ENCODE measurements around the gene SLC27A5. TPM values are rescaled to one million over a fixed set of nuclear protein-coding genes. Genes with fewer than 3 reads are reported as not detected.
A peak's percentile ranks its signal among the peaks of the same experiment; 100 is the strongest.
"Not testable (repeated sequence)": the region's sequence is repeated elsewhere in the genome, so short reads cannot be mapped to it uniquely, and the experiment has no call there.

The SLC27A5 gene
- total and polyA plus RNA-seq, 9 of the 15 experiments (the other 6 are each of a cell fraction or from before 2014, with no cell fraction given), result 42.2 to 318 (median 64.7) TPM

GRCh38 chr19:58542641-58543372, 31.0 kb upstream of the SLC27A5 start:
- FAIRE-seq; H2AFZ ChIP-seq (ENCODE audit: low read depth, low read length); intact Hi-C loops (cut with micrococcal nuclease); ATAC-seq; H3K9me3 ChIP-seq (replicated peaks; ENCODE audit: control insufficient read depth, insufficient read depth, low read depth, low read length); H3K9me1 ChIP-seq (ENCODE audit: control insufficient read depth, insufficient read depth, low read length); H3K27me3 ChIP-seq (ENCODE audit: control insufficient read depth in 2 of 2, insufficient read depth in 2 of 2, low read length in 2 of 2); CTCF ChIA-PET (ENCODE audit: low intra/inter-chr PET ratio); H3K4me3 ChIP-seq; BruUV-seq (replicated peaks); in situ Hi-C loops (cut with MboI); DNase-seq (ENCODE audit: extremely low read depth in 1 of 4, low spot score in 3 of 4): not testable (repeated sequence)
- peak overlapping the region; percentile 88; the same call in 2 of the 3 replicates for H3K27ac ChIP-seq (ENCODE audit: extremely low read depth, low read depth, low read length)
- H3K4me1 ChIP-seq (replicated peaks in 1 of 2; ENCODE audit: control insufficient read depth in 2 of 2, insufficient read depth in 2 of 2, low read length in 2 of 2), result peaks cover 13 to 33% of the 10 kb centered on the region in 2 experiments; a peak in 4 of 5 replicates
- H4K20me1 ChIP-seq (replicated peaks; ENCODE audit: control insufficient read depth, insufficient read depth, low read length), result peaks cover 31% of the 10 kb centered on the region
- H3K4me2 ChIP-seq (ENCODE audit: insufficient read depth, low read length), result peak overlapping the region; percentile 82; the same call in 1 of the 2 replicates
- H3K9ac ChIP-seq (ENCODE audit: insufficient read depth in 1 of 2, low read depth in 2 of 2, low read length in 2 of 2), result peak overlapping the region in 1 of 2 experiments; percentile 98; a peak in 2 of 4 replicates
- H3K79me2 ChIP-seq (ENCODE audit: control insufficient read depth, insufficient read depth, low read length), result peaks cover 35% of the 10 kb centered on the region
- peaks cover 30% of the 10 kb centered on the region for H3K36me3 ChIP-seq (ENCODE audit: control insufficient read depth, insufficient read depth, low read length)
- 77% methylated on average over 12 of the region's 18 CpGs for WGBS (ENCODE audit: insufficient coverage, low coverage, missing lambda C conversion rate)
- TF ChIP-seq MLLT1 (IDR thresholded peaks at IDR 0.05), result 0 out of 4 replicates have a peak, but pooled peaks of 1 of the 2 experiments have one; percentile 36
- POLR2A ChIA-PET, result interaction anchor here (0.8 to 3.9 kb wide), 7 partner anchors 11 to 63 kb away, joined by 3 to 48 read pairs (median 6); partner anchors contain the start of genes CHMP2A and ZBTB45

GRCh38 chr19:58539169-58539559, 27.4 kb upstream of the SLC27A5 start:
- intact Hi-C loops (cut with micrococcal nuclease); H3K4me3 ChIP-seq; H3K4me2 ChIP-seq (ENCODE audit: insufficient read depth, low read length); H3K36me3 ChIP-seq (ENCODE audit: control insufficient read depth, insufficient read depth, low read length); CTCF ChIA-PET (ENCODE audit: low intra/inter-chr PET ratio); FAIRE-seq; H3K79me2 ChIP-seq (ENCODE audit: control insufficient read depth, insufficient read depth, low read length); H3K9me1 ChIP-seq (ENCODE audit: control insufficient read depth, insufficient read depth, low read length); H3K27me3 ChIP-seq (ENCODE audit: control insufficient read depth in 2 of 2, insufficient read depth in 2 of 2, low read length in 2 of 2); H3K27ac ChIP-seq (ENCODE audit: extremely low read depth, low read depth, low read length); DNase-seq (ENCODE audit: extremely low read depth in 1 of 4, low spot score in 3 of 4); POLR2A ChIA-PET; H3K9me3 ChIP-seq (replicated peaks; ENCODE audit: control insufficient read depth, insufficient read depth, low read depth, low read length); H3K9ac ChIP-seq (ENCODE audit: insufficient read depth in 1 of 2, low read depth in 2 of 2, low read length in 2 of 2); H4K20me1 ChIP-seq (replicated peaks; ENCODE audit: control insufficient read depth, insufficient read depth, low read length); H2AFZ ChIP-seq (ENCODE audit: low read depth, low read length); ATAC-seq; in situ Hi-C loops (cut with MboI); BruUV-seq (replicated peaks): not testable (repeated sequence)
- H3K4me1 ChIP-seq (replicated peaks in 1 of 2; ENCODE audit: control insufficient read depth in 2 of 2, insufficient read depth in 2 of 2, low read length in 2 of 2), result peaks cover 0 to 18% of the 10 kb centered on the region in 2 experiments; a peak in 2 of 5 replicates

All from K562 (cell line).